NCI-H446 (cell line): ENCODE results near the gene MYG1.

ENCODE experiments used
- DNase-seq, 2 experiments: peaks; one replicate each; lab custom pipeline; 2025; lab: John Stamatoyannopoulos, UW

MYG1 gene

GRCh38 chr12:53299454-53300180 lies at the start of gene MYG1:
TSS of gene MYG1 (plus strand) at chr12:53299695. CDS start at chr12:53299738, 43 bp downstream.
- peak; percentile 61 to 88 for DNase-seq

DNA sequence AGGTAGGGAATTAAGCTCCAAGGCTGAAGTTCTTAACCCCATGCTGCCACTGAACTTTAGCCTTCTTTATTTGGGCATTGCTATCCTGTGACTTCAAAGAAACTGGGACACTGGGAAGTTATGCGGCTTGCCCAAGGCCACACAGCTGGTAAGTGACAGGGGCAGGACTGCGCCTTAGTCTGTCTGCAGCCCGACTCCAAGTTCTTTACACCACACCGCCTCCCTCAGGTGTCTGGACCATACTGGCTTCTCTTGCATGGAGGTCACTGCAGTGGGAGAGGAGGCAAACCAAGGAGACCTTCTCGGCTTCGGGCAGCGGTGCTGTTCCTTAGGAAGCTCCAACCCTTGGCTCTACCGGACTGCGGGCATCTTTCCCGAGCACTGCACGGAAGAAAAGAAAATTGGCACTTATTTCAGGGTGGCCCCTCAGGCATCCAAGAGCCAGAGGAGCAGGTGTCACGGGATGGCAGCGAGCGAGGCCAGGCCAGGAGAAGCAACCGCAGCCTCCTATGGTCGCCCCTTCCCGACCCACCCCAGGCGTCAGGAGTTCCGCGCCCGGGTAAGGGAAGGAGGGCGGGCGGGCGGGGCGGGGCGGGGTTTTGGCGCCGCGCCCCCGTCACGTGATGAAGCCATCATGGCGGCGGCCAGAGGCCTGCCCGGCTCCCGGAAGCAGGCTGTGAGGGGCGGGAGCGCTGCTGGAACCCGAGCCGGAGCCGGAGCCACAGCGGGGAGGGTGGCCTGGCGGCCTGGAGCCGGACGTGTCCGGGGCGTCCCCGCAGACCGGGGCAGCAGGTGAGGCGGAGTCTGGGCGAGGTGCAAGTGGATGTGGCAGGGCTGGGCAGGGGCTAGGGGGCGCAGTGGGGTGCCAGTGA lies 47.8 kb upstream of the MYG1 start:
- peak in 1 of 2 experiments; percentile 85 for DNase-seq

- no peak for DNase-seq
These were observed 47.1 kb upstream of the MYG1 start for GRCh38 chr12:53252349-53252916.

DNA sequence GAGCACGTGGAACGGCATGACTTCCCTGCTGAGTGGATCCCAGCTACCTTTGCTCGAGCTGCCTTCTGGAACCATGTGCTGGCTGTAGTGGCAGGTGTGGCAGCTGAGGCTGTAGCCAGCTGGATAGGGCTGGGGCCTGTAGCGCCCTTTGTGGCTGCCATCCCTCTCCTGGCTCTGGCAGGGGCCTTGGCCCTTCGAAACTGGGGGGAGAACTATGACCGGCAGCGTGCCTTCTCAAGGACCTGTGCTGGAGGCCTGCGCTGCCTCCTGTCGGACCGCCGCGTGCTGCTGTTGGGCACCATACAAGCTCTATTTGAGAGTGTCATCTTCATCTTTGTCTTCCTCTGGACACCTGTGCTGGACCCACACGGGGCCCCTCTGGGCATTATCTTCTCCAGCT lies 46.2 kb upstream of the MYG1 start:
- no peak for DNase-seq

DNA sequence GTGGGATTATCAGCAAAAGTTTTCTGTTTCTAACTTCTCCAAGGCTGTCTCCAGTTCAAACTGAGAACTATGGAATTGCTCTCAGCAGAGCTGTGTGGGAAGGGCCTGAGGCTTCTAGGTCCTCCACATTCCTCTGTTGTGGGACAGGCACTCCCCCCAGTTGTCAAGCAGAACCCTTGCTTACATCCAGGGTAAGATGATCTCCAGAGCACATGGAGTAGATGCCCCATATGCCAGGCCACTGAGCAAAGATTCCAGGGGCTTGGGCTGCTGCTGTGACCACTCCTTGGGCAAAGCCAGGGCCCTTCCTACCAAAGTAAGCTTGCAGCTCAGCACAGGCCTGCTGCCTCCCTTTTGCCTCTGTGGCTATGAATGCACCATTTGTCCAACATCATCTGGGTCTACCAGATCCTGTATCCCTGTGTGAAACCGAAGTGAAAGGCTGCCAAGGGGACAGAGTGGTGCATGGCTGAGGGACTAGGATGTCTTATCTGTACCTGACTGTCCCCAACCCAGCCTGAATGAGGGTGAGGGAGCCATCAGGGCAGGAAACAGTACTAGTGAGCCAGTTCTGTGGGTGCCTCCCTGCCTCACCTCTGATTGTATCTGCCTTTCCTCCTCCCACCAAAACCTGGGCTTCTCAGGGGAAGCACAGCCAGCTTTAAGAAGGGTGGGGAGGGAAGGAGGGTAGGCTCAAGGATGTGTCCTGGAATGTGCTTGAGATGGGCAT lies 44.5 kb upstream of the MYG1 start:
- DNase-seq, result no peak

DNA sequence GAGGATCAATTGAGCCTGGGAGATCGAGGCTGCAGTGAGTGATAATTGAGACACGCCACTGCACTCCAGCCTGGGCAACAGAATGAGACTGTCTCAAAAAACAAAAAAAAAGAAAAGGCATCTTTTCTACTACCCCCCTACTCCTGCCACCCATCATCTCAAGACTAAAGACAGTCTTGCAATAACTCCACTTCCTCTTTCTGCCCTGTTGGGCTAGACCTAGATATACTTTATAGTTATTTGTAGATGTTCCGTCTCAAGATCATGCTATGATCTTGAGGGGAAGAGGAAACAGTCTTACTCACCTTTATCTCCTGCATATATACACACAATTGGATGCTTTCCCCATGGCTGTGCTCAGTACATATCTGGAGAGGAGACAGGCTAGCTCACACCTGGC lies 43.5 kb upstream of the MYG1 start:
- no peak for DNase-seq

GRCh38 chr12:53258541-53259539 lies 40.7 kb upstream of the MYG1 start:
- no peak for DNase-seq

DNA sequence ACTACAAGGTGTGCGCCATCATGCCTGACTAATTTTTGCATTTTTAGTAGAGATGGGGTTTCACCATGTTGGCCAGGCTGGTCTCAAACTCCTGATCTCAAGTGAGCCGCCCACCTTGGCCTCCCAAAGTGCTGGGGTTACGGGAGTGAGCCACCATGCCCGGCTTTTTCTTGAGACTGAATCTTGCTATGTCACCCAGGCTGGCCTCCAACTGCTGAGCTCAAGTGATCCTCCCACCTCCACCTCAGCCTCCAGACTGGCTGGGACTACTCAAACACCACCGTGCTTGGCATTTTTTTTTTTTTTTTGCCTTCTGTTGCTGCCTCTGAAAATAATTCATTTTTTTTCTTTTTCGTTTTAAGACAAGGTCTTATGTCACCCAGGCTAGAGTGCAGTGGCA lies 39.6 kb upstream of the MYG1 start:
- DNase-seq, result no peak

DNA sequence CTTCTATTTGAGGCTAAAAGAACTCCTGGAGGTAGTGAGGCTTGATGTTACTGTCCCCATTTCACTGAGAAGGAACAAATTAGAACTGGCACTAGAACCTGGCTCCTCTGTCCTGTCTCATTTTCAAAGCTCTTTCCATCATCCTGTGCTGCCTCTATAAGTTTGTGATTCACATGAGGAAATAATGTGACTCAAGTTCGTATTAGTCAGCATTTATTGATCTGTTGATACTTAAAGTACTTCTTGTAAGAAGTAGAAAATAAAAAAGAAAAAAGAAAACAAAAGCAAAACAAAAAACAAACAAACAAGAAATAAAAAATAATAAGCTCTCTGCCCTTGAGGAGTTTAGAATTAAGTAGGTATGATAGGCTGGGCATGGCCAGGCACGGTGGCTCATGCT lies 33.7 kb upstream of the MYG1 start:
- no peak for DNase-seq

GRCh38 chr12:53267306-53267998 lies 32.0 kb upstream of the MYG1 start:
- DNase-seq, result no peak

- DNase-seq, result peak; percentile 38 to 71
These were observed 31.4 kb upstream of the MYG1 start, which contains the start of gene ESPL1 for GRCh38 chr12:53267999-53268629. TSS of gene ESPL1 (plus strand) at chr12:53268299. CDS start at chr12:53268767, 468 bp downstream.

DNA sequence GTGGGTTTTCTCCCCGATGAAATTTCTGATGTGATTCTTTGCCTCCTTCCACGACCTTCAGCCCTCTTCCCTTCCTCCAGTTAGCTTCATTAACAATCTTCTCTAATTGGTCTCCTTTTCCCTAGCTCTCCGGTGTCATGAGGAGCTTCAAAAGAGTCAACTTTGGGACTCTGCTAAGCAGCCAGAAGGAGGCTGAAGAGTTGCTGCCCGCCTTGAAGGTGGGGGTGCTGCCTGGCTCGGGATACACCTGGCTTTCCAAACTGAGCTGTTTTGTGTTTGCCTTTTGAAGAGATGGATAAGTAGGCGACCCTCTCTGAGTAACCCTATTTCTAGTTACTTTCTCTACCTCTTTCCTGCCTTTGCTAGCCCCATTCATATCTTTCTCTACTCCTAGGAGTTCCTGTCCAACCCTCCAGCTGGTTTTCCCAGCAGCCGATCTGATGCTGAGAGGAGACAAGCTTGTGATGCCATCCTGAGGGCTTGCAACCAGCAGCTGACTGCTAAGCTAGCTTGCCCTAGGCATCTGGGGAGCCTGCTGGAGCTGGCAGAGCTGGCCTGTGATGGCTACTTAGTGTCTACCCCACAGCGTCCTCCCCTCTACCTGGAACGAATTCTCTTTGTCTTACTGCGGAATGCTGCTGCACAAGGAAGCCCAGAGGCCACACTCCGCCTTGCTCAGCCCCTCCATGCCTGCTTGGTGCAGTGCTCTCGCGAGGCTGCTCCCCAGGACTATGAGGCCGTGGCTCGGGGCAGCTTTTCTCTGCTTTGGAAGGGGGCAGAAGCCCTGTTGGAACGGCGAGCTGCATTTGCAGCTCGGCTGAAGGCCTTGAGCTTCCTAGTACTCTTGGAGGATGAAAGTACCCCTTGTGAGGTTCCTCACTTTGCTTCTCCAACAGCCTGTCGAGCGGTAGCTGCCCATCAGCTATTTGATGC lies 30.6 kb upstream of the MYG1 start:
- DNase-seq, result no peak

GRCh38 chr12:53274445-53274844 lies 25.1 kb upstream of the MYG1 start:
- DNase-seq, result no peak

DNA sequence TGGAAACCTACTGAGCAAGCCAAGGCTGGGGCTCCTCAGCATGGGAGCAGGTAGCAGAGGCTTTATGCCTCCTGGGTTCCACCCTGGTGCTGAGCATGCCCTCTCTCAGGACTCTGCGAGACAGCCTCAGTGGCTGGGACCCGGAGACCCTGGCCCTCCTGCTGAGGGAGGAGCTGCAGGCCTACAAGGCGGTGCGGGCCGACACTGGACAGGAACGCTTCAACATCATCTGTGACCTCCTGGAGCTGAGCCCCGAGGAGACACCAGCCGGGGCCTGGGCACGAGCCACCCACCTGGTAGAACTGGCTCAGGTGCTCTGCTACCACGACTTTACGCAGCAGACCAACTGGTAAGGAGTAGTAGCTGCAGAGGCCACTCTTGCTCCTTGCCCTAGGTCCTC lies 23.0 kb upstream of the MYG1 start:
- no peak for DNase-seq

GRCh38 chr12:53277981-53278380 lies 21.5 kb upstream of the MYG1 start:
- no peak for DNase-seq

GRCh38 chr12:53279283-53279869 lies 20.1 kb upstream of the MYG1 start:
- DNase-seq, result no peak

- no peak for DNase-seq
These were observed 19.5 kb upstream of the MYG1 start for GRCh38 chr12:53279888-53280498.

DNA sequence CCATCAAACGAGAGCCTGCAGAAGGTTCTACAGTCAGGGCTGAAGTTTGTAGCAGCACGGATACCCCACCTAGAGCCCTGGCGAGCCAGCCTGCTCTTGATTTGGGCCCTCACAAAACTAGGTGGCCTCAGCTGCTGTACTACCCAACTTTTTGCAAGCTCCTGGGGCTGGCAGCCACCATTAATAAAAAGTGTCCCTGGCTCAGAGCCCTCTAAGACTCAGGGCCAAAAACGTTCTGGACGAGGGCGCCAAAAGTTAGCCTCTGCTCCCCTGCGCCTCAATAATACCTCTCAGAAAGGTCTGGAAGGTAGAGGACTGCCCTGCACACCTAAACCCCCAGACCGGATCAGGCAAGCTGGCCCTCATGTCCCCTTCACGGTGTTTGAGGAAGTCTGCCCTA lies 13.0 kb upstream of the MYG1 start:
- no peak for DNase-seq
